Neutrophil (primary cell): ENCODE results near the gene EEF1G.
A peak's percentile ranks its signal among the peaks of the same experiment; 100 is the strongest.

Experiments used
- H3K27ac ChIP-seq: fragments of 200-600 bp; sonication (generic); 2 replicates; pipeline ENCODE4 v1.5.1; 2016; ENCODE audit warnings: mild to moderate bottlenecking, moderate library complexity
- H3K27me3 ChIP-seq: fragments of 200-600 bp; sonication (generic); 2 replicates; pipeline ENCODE4 v1.6.0; 2016; ENCODE audit warnings: mild to moderate bottlenecking
- H3K36me3 ChIP-seq: fragments of 200-600 bp; sonication (generic); 2 replicates; pipeline ENCODE4 v1.5.1; 2017
- H3K4me1 ChIP-seq, 2 experiments: fragments of 200-600 bp in 1 of 2; sonication (generic) in 1 of 2; 1 replicate in 1 of 2; 2 replicates in 1 of 2; pipeline versions ENCODE4 v1.5.1 to v1.6.1; 2013 to 2016; ENCODE audit warnings: low read depth in 1 of 2, low read length in 1 of 2, mild to moderate bottlenecking in 1 of 2, moderate library complexity in 1 of 2; ENCODE audit not compliant: control insufficient read depth in 1 of 2, insufficient read depth in 1 of 2
- H3K4me3 ChIP-seq, 2 experiments: fragments of 200-600 bp in 1 of 2; sonication (generic) in 1 of 2; 1 replicate in 1 of 2; 2 replicates in 1 of 2; pipeline ENCODE4 v1.5.1; 2013 to 2016; ENCODE audit warnings: low read depth in 1 of 2, low read length in 1 of 2, mild to moderate bottlenecking in 1 of 2, moderate library complexity in 1 of 2
- H3K9me3 ChIP-seq: fragments of 200-600 bp; sonication (generic); 2 replicates; pipeline ENCODE4 v1.5.1; 2016
- TF ChIP-seq, protein P1 (sequence below): fragments of 200-600 bp; sonication (generic); IDR thresholded peaks from 2 replicates; pipeline ENCODE4 v1.5.1; 2016; ENCODE audit warnings: antibody characterized with exemption

EEF1G gene

DNA sequence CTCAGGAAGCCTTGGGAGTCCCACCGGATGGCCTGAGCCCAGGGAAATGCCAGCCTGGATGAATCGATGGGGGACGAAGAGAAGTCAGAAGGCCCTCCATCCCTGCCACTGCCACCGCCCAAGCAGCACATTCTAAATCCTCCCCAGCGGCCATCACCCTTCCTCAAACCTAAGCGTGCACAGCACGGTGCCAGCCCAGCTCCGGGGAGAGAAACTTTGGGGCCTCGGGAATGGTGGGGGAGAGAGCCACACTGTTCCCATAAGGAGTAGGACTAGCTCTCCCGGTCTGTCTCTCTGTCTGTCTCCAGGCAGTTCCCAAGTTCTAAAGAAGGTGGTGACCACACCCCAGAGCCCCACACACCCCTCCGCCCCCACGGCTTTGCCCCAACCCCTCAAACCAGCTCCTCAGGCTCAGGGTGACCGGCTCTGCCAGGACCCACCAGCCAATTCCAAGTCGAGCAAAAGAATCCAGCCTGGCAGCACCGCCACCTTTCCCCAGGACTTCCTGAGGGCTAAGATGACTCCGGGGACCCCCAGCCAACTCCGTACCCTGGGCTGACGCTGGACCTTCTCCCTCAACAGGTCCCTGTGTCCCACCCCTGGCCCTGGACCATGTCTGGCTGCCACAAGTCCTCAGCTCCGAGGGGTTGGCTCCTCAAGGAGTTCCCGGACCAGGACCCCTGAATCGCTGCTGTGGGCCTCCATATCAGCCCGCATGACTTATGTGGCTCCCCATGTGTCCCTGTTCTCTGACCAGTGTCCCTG, 29.8 kb downstream of the EEF1G start:
- H3K27me3 ChIP-seq = peaks cover 77% of the 10 kb centered on the region
- no peaks in the 10 kb centered on the region for H3K9me3 ChIP-seq
- no peak overlapping the region for H3K4me3 ChIP-seq
- TF ChIP-seq, protein P1, sequence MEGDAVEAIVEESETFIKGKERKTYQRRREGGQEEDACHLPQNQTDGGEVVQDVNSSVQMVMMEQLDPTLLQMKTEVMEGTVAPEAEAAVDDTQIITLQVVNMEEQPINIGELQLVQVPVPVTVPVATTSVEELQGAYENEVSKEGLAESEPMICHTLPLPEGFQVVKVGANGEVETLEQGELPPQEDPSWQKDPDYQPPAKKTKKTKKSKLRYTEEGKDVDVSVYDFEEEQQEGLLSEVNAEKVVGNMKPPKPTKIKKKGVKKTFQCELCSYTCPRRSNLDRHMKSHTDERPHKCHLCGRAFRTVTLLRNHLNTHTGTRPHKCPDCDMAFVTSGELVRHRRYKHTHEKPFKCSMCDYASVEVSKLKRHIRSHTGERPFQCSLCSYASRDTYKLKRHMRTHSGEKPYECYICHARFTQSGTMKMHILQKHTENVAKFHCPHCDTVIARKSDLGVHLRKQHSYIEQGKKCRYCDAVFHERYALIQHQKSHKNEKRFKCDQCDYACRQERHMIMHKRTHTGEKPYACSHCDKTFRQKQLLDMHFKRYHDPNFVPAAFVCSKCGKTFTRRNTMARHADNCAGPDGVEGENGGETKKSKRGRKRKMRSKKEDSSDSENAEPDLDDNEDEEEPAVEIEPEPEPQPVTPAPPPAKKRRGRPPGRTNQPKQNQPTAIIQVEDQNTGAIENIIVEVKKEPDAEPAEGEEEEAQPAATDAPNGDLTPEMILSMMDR = no peak
- H3K27ac ChIP-seq = no peak overlapping the region
- H3K36me3 ChIP-seq = no peaks in the 10 kb centered on the region
- H3K4me1 ChIP-seq = peaks cover 9 to 21% of the 10 kb centered on the region in 2 experiments

DNA sequence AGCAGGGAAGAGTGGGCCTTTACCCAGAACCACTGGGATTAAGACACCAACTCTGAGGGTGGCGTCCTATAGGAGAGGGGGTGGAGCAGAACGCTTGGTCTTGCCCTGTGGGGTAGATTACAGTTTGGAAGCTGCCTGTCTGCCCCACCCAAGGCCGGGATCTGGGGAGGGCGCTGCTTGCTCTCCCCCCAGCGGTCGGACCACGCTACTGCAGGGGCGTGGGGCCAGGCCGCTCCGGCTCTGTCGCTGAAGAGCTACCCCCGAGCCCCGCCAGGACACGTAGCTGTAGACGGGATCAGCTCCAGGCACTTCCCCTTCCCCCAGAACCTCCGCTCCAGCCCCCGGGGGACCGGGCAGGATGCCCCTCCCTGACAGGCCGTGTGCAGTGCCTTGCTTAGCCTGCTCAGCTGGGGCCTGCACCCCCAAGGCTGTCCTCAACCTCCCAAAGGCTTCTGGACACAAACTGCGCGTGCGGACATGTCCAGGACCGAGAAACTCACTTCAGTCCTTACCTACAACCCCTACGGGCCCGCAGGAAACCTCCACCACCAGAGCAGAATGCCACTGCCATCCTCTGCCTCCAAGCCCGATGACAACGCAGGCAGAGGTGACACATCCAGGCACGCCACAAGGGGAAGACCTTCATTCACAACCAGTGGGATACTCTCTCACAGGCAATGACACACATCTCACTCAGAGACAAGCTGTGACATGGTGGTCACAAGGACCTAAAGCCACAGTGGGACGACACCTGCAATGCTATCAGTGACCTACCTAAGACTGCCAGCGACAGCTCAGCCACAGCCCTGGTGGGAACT, 30.7 kb downstream of the EEF1G start:
- Histone ChIP-seq H3K27ac (no peak overlapping the region), H3K4me3 (no peak overlapping the region), H3K27me3 (peaks cover 68% of the 10 kb centered on the region), H3K9me3 (no peaks in the 10 kb centered on the region), H3K4me1 (peaks cover 9 to 21% of the 10 kb centered on the region in 2 experiments), H3K36me3 (no peaks in the 10 kb centered on the region)
- TF ChIP-seq, protein P1 = peak; percentile 80

DNA sequence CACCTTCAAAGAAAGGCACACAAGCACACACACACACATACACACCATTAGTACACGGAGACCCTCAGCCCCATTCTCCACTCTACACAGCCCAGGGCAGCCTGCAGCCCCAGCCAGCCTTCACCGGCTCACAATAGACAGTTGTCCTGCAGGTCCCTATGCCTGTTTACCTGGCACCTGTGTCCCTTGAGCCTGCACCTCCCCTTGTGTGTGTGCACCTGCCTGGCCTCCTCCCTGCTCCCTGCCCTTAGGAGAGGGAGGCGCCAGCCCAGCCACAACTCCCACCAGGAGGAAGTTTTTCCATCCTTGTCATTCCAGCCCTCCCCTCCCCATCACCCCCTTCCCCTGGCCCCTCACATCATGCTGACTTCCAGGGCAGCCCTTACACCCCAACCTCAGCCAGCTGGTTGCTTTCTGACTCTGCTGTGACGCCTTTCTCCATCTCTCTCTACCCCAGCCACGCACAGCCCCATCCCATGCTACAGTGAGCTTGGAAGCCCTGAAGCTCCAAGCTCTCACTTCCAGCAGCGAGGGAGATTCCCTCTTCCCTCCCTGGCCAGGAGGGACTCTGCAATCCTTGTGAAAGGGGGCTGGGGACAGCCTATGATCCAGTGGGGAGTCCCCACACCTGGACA, 31.5 kb downstream of the EEF1G start:
- Histone ChIP-seq H3K36me3 (no peaks in the 10 kb centered on the region), H3K4me3 (no peak overlapping the region), H3K9me3 (no peaks in the 10 kb centered on the region), H3K27ac (no peak overlapping the region), H3K27me3 (peaks cover 61% of the 10 kb centered on the region), H3K4me1 (peaks cover 9 to 21% of the 10 kb centered on the region in 2 experiments)
- TF ChIP-seq, protein P1 = no peak

DNA sequence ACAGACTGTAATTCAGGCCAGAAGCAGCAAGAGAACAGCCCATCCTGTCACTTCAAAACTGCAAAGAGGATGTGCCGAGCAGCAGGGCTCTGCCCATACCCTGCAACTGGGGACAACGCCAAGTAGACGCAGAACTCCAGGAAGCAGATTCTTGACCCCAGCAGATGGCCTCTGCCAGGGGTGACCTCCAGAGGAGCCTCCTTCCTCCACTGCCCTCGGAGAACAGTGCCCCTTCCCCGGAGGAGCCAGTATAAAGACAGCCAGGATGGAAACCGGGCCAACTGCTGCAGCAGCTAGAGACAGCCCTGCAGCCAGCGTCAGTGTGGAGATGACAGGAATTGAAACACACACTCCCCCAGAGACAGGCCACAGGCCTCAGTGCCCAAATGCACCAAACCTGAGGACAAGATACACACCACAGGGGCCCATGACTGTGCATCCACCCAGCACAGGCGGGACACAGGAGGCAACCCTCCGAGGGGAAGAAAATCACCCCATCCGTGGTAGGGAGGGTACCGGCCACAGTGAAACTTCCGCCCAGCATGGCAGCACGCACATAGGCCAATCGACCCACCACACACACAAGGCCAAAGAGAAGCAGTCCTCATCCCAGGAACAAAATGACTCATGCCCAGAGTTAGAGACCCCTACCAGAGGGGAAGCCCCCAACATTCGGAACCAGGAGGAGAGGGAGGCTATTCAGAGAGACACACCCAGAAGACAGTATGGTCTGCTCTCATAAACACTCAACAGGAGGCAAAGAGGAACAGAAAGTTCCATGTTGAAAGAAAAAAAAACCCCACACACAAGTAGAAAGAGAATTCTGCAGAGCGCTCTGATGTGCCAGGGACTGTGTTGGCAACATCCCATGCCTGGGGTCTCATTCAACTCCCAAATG, 32.6 kb downstream of the EEF1G start:
- TF ChIP-seq, protein P1 = no peak
- Histone ChIP-seq H3K4me3 (no peak overlapping the region), H3K27me3 (peaks cover 49% of the 10 kb centered on the region), H3K9me3 (no peaks in the 10 kb centered on the region), H3K4me1 (peaks cover 5 to 13% of the 10 kb centered on the region in 2 experiments), H3K27ac (no peak overlapping the region), H3K36me3 (no peaks in the 10 kb centered on the region)
